Caco-2 (cell line): Measurements from ENCODE around the gene CASTOR1. TPM values are rescaled to one million over a fixed set of nuclear protein-coding genes. Genes with fewer than 3 reads are reported as not detected.

Experiments
- BruUV-seq: library from RNA; stranded (reverse); fragments of 400-500 nt; replicated peaks from 2 replicates; lab custom pipeline; 2021; lab: Mats Ljungman, UMichigan
- CTCF ChIA-PET: fragments of 300-600 bp; sonication (Branson Sonifier 250); formaldehyde crosslinking; loops from one replicate; lab custom pipeline; 2022; ENCODE audit warnings: antibody characterized with exemption; lab: Charles Lee
- POLR2A ChIA-PET: fragments of 300-600 bp; sonication (Branson Sonifier 250); formaldehyde crosslinking; loops from one replicate; lab custom pipeline; 2022; ENCODE audit warnings: antibody characterized with exemption; lab: Charles Lee
- DNase-seq, 2 experiments: peaks; one replicate each; pipeline versions ENCODE4 v3.0.0 to v3.0.0-alpha.2; 2020 to 2022
- H3K27me3 ChIP-seq: replicated peaks from 2 replicates; pipeline ENCODE4 v1.6.0; 2011; ENCODE audit warnings: low read length; ENCODE audit not compliant: control insufficient read depth, insufficient read depth
- H3K36me3 ChIP-seq: 2 replicates; pipeline ENCODE4 v1.5.1; 2011; ENCODE audit warnings: low read length; ENCODE audit not compliant: control insufficient read depth, insufficient read depth
- H3K4me1 ChIP-seq: fragments of 250-450 bp; sonication (Bioruptor Pico); 2 replicates; pipeline ENCODE4 v1.5.1; 2020; ENCODE audit warnings: mild to moderate bottlenecking
- H3K4me3 ChIP-seq: 2 replicates; pipeline ENCODE4 v1.5.1; 2011; ENCODE audit warnings: low read depth, mild to moderate bottlenecking, control low read depth, low read length
- H3K9me3 ChIP-seq: fragments of 250-450 bp; sonication (Bioruptor Pico); 2 replicates; pipeline ENCODE4 v1.5.1; 2020; ENCODE audit warnings: mild to moderate bottlenecking, moderate library complexity
- H3K27ac Mint-ChIP-seq: one replicate; pipeline ENCODE4 v1.8.0; 2022; ENCODE audit warnings: mixed read lengths; ENCODE audit not compliant: unreplicated experiment
- H3K27me3 Mint-ChIP-seq: one replicate; pipeline ENCODE4 v1.8.0; 2022; ENCODE audit warnings: mixed read lengths; ENCODE audit not compliant: insufficient read depth, unreplicated experiment
- H3K36me3 Mint-ChIP-seq: one replicate; pipeline ENCODE4 v1.8.0; 2022; ENCODE audit warnings: mild to moderate bottlenecking, mixed read lengths; ENCODE audit not compliant: insufficient read depth, unreplicated experiment
- H3K4me1 Mint-ChIP-seq: one replicate; pipeline ENCODE4 v1.8.0; 2022; ENCODE audit warnings: low read depth, mixed read lengths; ENCODE audit not compliant: unreplicated experiment
- H3K4me3 Mint-ChIP-seq: one replicate; pipeline ENCODE4 v1.8.0; 2022; ENCODE audit warnings: mild to moderate bottlenecking, moderate library complexity, mixed read lengths; ENCODE audit not compliant: unreplicated experiment
- H3K9me3 Mint-ChIP-seq: one replicate; pipeline ENCODE4 v1.8.0; 2022; ENCODE audit warnings: mixed read lengths; ENCODE audit not compliant: unreplicated experiment
- intact Hi-C: fragments of 100-400 bp; cut with micrococcal nuclease; formaldehyde crosslinking; loops from one replicate; pipeline ENCODE4 v1.10.0; 2022; ENCODE audit not compliant: unreplicated experiment
- total RNA-seq: library from RNA; stranded (reverse); gene quantifications from 2 replicates; pipeline ENCODE4 v1.2.3, GENCODE V29; 2022
- TF ChIP-seq, protein P1 (sequence below), 2 experiments: fragments of 200-600 bp in 1 of 2; IDR thresholded peaks; 1 replicate in 1 of 2; 2 replicates in 1 of 2; pipeline versions ENCODE4 v1.5.1 to v1.8.0; 2011 to 2022; ENCODE audit warnings: antibody characterized with exemption in 1 of 2, control low read depth in 1 of 2, inconsistent platforms in 1 of 2, low read depth in 1 of 2, low read length in 1 of 2, mild to moderate bottlenecking in 1 of 2, moderate library complexity in 1 of 2; ENCODE audit not compliant: insufficient read depth in 1 of 2, severe bottlenecking in 1 of 2, unreplicated experiment in 1 of 2

The CASTOR1 gene
- total RNA-seq, 1 experiment from 2014 or later, result 6.3 TPM

DNA sequence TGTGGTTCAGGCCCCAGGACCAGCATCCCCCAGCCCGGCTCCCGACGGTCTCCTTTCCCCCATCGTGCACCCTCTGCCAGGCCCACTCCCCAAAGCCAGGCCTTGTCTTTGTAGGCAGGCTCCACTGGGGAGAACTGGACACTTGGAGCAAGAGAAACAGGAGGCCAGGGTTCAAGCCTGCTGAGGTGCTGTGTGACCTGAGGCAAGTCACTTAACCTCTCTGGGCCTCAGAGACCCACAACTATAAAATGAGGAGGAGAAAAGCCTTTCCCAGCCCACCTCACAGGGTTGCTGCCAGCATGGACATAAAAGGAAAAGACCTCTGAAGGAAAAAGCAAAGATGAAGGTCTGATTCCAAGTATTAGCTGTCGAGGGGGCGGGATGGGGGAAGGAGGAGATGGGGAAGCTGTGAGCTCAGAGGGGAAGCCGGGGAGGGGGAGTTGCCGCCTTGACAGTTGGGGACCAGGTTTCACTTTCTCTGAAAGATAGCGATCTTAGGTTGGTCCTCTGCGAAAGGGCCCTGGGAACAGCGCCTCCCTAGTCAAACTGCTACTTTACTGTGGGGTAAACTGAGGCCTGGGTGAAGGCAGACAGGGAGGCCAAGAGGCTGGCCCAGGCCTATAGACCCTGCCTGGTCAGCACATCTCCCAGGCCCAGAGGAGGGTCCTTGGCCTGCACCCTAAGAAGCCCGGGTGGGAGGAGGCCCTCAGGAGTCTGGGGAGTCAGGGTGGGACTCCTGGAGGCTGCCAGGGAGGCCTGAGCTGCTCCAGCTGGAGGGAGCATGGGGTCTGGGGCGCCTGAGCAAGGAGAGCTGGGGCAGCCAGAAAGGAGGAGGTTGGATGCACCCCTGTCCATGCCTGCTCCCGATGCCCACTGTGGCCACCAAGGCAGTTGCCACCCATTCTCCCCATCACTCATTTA is 21.7 kb downstream of the CASTOR1 start:
- Histone ChIP-seq H3K27me3 (no peaks in the 10 kb centered on the region), H3K9me3 (no peaks in the 10 kb centered on the region), H3K36me3 (no peaks in the 10 kb centered on the region), H3K4me3 (no peak overlapping the region), H3K4me1 (peaks cover 5% of the 10 kb centered on the region; the same call in 1 of the 2 replicates)
- Mint-ChIP-seq H3K4me3 (no peak overlapping the region), H3K36me3 (peaks cover 5% of the 10 kb centered on the region), H3K4me1 (no peaks in the 10 kb centered on the region), H3K9me3 (no peaks in the 10 kb centered on the region), H3K27me3 (no peaks in the 10 kb centered on the region), H3K27ac (no peak overlapping the region)
- intact Hi-C loops, result no loop called here
- no peak for DNase-seq
- TF ChIP-seq, protein P1, sequence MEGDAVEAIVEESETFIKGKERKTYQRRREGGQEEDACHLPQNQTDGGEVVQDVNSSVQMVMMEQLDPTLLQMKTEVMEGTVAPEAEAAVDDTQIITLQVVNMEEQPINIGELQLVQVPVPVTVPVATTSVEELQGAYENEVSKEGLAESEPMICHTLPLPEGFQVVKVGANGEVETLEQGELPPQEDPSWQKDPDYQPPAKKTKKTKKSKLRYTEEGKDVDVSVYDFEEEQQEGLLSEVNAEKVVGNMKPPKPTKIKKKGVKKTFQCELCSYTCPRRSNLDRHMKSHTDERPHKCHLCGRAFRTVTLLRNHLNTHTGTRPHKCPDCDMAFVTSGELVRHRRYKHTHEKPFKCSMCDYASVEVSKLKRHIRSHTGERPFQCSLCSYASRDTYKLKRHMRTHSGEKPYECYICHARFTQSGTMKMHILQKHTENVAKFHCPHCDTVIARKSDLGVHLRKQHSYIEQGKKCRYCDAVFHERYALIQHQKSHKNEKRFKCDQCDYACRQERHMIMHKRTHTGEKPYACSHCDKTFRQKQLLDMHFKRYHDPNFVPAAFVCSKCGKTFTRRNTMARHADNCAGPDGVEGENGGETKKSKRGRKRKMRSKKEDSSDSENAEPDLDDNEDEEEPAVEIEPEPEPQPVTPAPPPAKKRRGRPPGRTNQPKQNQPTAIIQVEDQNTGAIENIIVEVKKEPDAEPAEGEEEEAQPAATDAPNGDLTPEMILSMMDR (IDR thresholded peaks at IDR 0.05; ENCODE audit: insufficient read depth in 1 of 2, low read depth in 1 of 2, low read length in 1 of 2, severe bottlenecking in 1 of 2, unreplicated experiment in 1 of 2), result no peak
- ChIA-PET CTCF (interaction anchor here (1.0 kb wide), 1 partner anchor 59 kb away, joined by 4 read pairs; the partner anchor contains the start of gene TBC1D10A), POLR2A (no interaction called here)
- BruUV-seq, result no TSS peak

DNA sequence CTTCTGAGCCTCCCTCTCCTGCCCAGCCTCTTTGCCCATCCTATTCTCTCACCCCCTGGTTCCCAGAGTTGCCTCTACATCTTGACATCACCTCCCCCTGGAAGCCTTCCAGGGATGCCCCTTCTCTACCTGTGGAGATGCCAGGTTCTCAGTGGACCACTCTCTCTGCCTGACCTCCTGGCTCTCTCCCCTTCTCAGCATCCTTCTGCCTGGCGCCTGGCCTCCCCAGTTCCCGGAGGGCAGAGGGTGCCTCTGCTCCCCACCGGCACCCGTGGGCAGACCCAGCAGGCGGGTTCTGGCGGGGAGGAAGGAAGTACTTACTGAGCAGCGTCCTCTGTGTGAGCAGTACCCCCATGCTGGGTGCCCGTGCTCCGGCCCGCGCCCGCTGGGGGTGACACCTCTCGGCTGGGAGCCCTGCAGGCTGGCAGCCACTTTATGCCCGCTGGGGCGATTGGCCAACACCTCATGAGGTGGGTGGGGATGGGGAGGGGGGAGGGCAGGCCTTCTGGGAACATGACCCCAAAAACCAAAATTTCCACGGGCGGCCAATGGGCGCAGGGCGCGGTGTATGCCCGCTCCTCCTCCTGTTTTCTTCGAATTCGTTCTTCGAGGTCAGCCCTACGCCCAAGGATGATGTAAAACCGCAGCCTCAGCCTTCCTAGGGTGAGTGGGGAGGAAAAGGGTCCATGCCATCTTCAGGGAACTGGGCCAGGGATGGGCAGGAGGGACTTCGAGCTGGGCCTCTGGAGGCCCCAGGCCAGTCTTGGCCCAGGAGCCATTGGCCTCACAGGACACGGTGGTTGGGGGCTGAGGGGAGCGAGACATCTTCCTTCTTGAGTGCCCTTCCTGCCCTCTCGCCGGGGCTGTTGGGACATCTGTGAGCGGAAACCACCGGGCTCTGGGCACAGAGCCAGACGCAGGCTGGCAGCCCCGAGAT is 22.6 kb downstream of the CASTOR1 start, which contains the start of gene OSM:
Gene OSM (minus strand): TSS at position 407 of the 937 bp plus-strand sequence. CDS start 52 bp downstream, at position 355.
- Mint-ChIP-seq H3K27me3 (no peaks in the 10 kb centered on the region), H3K36me3 (peaks cover 5% of the 10 kb centered on the region), H3K9me3 (no peaks in the 10 kb centered on the region), H3K27ac (no peak within 1 kb of the TSS), H3K4me1 (no peaks in the 10 kb centered on the region), H3K4me3 (no peak within 1 kb of the TSS)
- Histone ChIP-seq H3K36me3 (no peaks in the 10 kb centered on the region), H3K4me1 (peaks cover 5% of the 10 kb centered on the region; the same call in 1 of the 2 replicates), H3K27me3 (no peaks in the 10 kb centered on the region), H3K9me3 (no peaks in the 10 kb centered on the region), H3K4me3 (no peak within 1 kb of the TSS)
- BruUV-seq, result no TSS peak
- intact Hi-C loops, result no loop called here
- no peak for DNase-seq
- TF ChIP-seq, protein P1 (IDR thresholded peaks at IDR 0.05; ENCODE audit: insufficient read depth in 1 of 2, low read depth in 1 of 2, low read length in 1 of 2, severe bottlenecking in 1 of 2, unreplicated experiment in 1 of 2), result no peak
- POLR2A ChIA-PET, result no interaction called here
- CTCF ChIA-PET, result no interaction called here
